Putamen (tissue), 1 donor: Measurements from ENCODE around the gene KBTBD12.

Source experiments
- DNase-seq: peaks from one replicate; pipeline ENCODE4 v3.0.0-alpha.2; 2016; ENCODE audit warnings: low spot score

The KBTBD12 gene

GRCh38 chr3:128014548-128014947 lies 99.5 kb downstream of the KBTBD12 start:
- DNase-seq, result no peak

GRCh38 chr3:128016502-128016901 lies 101.5 kb downstream of the KBTBD12 start:
- no peak for DNase-seq

GRCh38 chr3:128021768-128022372 lies 106.8 kb downstream of the KBTBD12 start:
- DNase-seq, result no peak

- DNase-seq, result no peak
Measured at GRCh38 chr3:128033102-128033501, 118.1 kb downstream of the KBTBD12 start.

- DNase-seq, result no peak
Measured at GRCh38 chr3:128036119-128036518, 121.1 kb downstream of the KBTBD12 start.
